GM18951 (cell line): ENCODE data around the gene NPC2.

Source experiments
- POLR2A ChIP-seq: IDR thresholded peaks from 4 replicates; pipeline ENCODE4 v1.6.1; 2011; ENCODE audit warnings: mild to moderate bottlenecking; ENCODE audit not compliant: insufficient read length, insufficient read depth; ENCODE audit errors: extremely low read depth
- in situ Hi-C: fragments of 300-500 bp; cut with MboI; formaldehyde crosslinking; loops from one replicate; pipeline ENCODE4 v1.12.0; 2022; ENCODE audit warnings: low sequenced_read_pairs, mixed read lengths, inconsistent platforms; ENCODE audit not compliant: unreplicated experiment

The NPC2 gene

GRCh38 chr14:74527736-74528280 lies 34.7 kb upstream of the NPC2 start:
- in situ Hi-C loops = no loop called here

GRCh38 chr14:74526854-74527585 lies 33.9 kb upstream of the NPC2 start:
- TF ChIP-seq POLR2A = no peak
- in situ Hi-C loops = no loop called here

More at GRCh38 chr14:74527736-74528280, 34.7 kb upstream of the NPC2 start:
- TF ChIP-seq POLR2A = no peak

GRCh38 chr14:74525361-74525851 lies 32.3 kb upstream of the NPC2 start:
- no peak for TF ChIP-seq POLR2A
- in situ Hi-C loops = no loop called here

GRCh38 chr14:74524812-74525135 lies 31.7 kb upstream of the NPC2 start:
- no peak for TF ChIP-seq POLR2A
- in situ Hi-C loops = no loop called here

- TF ChIP-seq POLR2A = no peak
- in situ Hi-C loops = no loop called here
These were observed 31.1 kb upstream of the NPC2 start for GRCh38 chr14:74524076-74524811.

- in situ Hi-C loops = no loop called here
- no peak for TF ChIP-seq POLR2A
These were observed 29.6 kb upstream of the NPC2 start for GRCh38 chr14:74522740-74523139.

- TF ChIP-seq POLR2A = no peak
- in situ Hi-C loops = no loop called here
These were observed 28.7 kb upstream of the NPC2 start for GRCh38 chr14:74521756-74522155.

GRCh38 chr14:74519316-74520074 lies 26.4 kb upstream of the NPC2 start:
- TF ChIP-seq POLR2A = no peak
- in situ Hi-C loops = no loop called here

- in situ Hi-C loops = no loop called here
- no peak for TF ChIP-seq POLR2A
These were observed 25.1 kb upstream of the NPC2 start for GRCh38 chr14:74518221-74518620.

GRCh38 chr14:74517731-74518130 lies 24.6 kb upstream of the NPC2 start:
- in situ Hi-C loops = no loop called here
- TF ChIP-seq POLR2A = no peak

- in situ Hi-C loops = no loop called here
- no peak for TF ChIP-seq POLR2A
These were observed 23.5 kb upstream of the NPC2 start for GRCh38 chr14:74516451-74517160.

GRCh38 chr14:74515891-74516412 lies 22.8 kb upstream of the NPC2 start:
- TF ChIP-seq POLR2A = no peak
- in situ Hi-C loops = no loop called here
